Activated T-helper 1 cell treated with anti-CD3 and anti-CD28 coated beads, Interleukin-12 subunit alpha, Interleukin-12 subunit beta, Interleukin-2, Interleukin-4 antibody, amounts not matched to agents 30 ng/mL and 10 ng/mL and 1 ng/mL, durations not matched to agents 14 hours and 24 hours and 36 hours (primary cell): ENCODE measurements around the gene BGN. TPM values are rescaled to one million over a fixed set of nuclear protein-coding genes. Genes with fewer than 3 reads are reported as not detected.

ENCODE experiments used
- DNase-seq: peaks from one replicate; pipeline ENCODE4 v3.0.0; 2021; ENCODE audit warnings: low spot score
- H3K27ac Mint-ChIP-seq: one replicate; pipeline ENCODE4 v1.8.0; 2021; ENCODE audit warnings: mild to moderate bottlenecking, mixed read lengths
- H3K27me3 Mint-ChIP-seq: one replicate; pipeline ENCODE4 v1.8.0; 2022; ENCODE audit warnings: mild to moderate bottlenecking, moderate library complexity, mixed read lengths; ENCODE audit not compliant: insufficient read depth
- H3K36me3 Mint-ChIP-seq: one replicate; pipeline ENCODE4 v1.8.0; 2021; ENCODE audit warnings: low read depth, mixed read lengths
- H3K4me1 Mint-ChIP-seq: one replicate; pipeline ENCODE4 v1.8.0; 2021; ENCODE audit warnings: low read depth, mixed read lengths
- H3K4me3 Mint-ChIP-seq: one replicate; pipeline ENCODE4 v1.8.0; 2021; ENCODE audit warnings: mild to moderate bottlenecking, moderate library complexity, mixed read lengths
- H3K9me3 Mint-ChIP-seq: one replicate; pipeline ENCODE4 v1.8.0; 2021; ENCODE audit warnings: mixed read lengths
- intact Hi-C: fragments of 100-400 bp; cut with micrococcal nuclease; formaldehyde crosslinking; loops from one replicate; pipeline ENCODE4 v1.15.1; 2024
- total RNA-seq: library from RNA; stranded (reverse); gene quantifications from 2 replicates; pipeline ENCODE4 v1.2.3, GENCODE V29; 2022

The BGN gene
- total RNA-seq, 1 donor from 2014 or later, result not detected

DNA sequence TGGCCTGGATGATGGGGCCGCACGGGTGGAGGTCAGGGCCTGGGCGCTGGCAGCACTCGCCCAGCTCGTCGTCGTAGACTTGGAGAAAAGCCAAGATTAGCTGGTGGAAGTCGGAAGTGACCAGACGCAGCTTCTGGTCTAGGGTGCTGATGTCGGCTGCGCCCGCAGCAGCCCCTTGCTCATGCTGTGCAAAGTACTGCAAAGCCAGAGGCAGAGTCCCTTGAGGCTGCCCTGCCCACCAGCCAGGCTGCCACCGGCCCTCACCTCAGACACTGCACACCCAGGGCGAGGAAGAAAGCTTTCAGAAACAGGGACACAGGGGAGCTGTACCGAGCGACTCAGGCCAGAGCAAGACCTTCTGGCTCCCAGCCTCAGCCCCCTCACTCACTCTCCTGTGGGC lies 39.2 kb upstream of the BGN start:
- no peak for DNase-seq
- no peaks in the 10 kb centered on the region for H3K4me1 Mint-ChIP-seq
- peaks cover 11% of the 10 kb centered on the region for H3K36me3 Mint-ChIP-seq
- intact Hi-C loops, result no loop called here
- H3K27me3 Mint-ChIP-seq, result no peaks in the 10 kb centered on the region
- H3K4me3 Mint-ChIP-seq, result no peak overlapping the region
- no peak overlapping the region for H3K27ac Mint-ChIP-seq
- no peaks in the 10 kb centered on the region for H3K9me3 Mint-ChIP-seq

- intact Hi-C loops, result no loop called here
- Mint-ChIP-seq H3K27ac (no peak overlapping the region), H3K4me3 (no peak overlapping the region), H3K9me3 (no peaks in the 10 kb centered on the region), H3K4me1 (no peaks in the 10 kb centered on the region), H3K27me3 (no peaks in the 10 kb centered on the region), H3K36me3 (peaks cover 12% of the 10 kb centered on the region)
- no peak for DNase-seq
Observed at GRCh38 chrX:153456161-153456560, 38.6 kb upstream of the BGN start.

DNA sequence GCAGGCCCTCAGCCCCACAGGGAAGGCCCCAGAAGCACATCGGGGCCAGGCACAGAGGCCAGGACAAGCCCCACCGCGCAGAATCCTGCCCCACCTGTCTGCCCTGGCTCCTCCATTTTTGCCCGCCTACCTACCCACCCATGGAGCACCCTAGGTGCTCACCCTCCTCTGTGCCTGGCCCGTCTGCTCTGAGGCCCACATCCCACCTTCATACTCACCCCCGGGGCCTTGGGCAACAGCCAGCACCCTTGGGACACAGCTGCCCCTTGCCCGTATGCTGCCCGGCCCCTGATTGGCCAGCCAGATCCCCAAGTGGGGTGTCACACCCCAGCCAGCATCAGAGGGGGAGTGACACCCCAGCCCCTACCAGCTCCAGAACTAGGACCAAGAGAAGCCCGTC lies 38.1 kb upstream of the BGN start:
- Mint-ChIP-seq H3K36me3 (peaks cover 15% of the 10 kb centered on the region), H3K27me3 (no peaks in the 10 kb centered on the region), H3K4me1 (no peaks in the 10 kb centered on the region), H3K27ac (no peak overlapping the region), H3K9me3 (no peaks in the 10 kb centered on the region), H3K4me3 (no peak overlapping the region)
- DNase-seq, result no peak
- intact Hi-C loops, result no loop called here

DNA sequence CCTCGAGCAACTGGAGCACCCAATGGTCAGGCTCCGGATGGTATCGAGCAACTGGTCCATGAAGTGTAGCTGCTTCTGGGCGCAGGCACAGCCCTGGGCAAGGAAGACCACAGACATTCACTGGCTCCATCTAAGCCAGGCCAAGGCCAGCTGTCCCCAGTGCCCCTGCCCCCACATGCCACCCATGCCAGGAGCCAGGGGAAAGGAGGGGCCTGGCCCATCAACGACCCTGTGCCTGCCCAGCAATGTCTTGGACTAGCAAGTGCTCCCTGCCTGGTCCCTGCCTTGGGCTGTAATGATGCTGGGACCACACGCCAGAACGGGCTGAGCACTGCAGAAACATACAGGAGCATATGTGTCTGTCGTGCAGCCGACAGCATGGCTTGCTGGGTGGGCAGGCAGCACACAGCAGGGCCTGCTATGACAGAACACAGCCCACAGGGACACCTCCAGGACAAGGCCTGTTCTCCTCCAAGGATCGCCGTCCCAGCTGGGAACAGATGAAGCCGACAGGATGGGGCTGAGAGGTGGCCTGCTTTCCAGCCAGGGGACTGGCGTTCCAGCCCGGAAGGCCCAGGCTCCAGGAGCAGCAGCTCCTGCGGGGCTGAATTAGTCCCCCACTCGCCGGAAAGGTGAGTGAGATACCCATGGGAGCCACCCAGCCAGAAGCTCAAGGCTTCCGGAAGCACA lies 37.5 kb upstream of the BGN start:
- Mint-ChIP-seq H3K36me3 (peaks cover 17% of the 10 kb centered on the region), H3K9me3 (no peaks in the 10 kb centered on the region), H3K27me3 (no peaks in the 10 kb centered on the region), H3K4me1 (no peaks in the 10 kb centered on the region), H3K4me3 (no peak overlapping the region), H3K27ac (no peak overlapping the region)
- DNase-seq, result no peak
- intact Hi-C loops, result no loop called here

DNA sequence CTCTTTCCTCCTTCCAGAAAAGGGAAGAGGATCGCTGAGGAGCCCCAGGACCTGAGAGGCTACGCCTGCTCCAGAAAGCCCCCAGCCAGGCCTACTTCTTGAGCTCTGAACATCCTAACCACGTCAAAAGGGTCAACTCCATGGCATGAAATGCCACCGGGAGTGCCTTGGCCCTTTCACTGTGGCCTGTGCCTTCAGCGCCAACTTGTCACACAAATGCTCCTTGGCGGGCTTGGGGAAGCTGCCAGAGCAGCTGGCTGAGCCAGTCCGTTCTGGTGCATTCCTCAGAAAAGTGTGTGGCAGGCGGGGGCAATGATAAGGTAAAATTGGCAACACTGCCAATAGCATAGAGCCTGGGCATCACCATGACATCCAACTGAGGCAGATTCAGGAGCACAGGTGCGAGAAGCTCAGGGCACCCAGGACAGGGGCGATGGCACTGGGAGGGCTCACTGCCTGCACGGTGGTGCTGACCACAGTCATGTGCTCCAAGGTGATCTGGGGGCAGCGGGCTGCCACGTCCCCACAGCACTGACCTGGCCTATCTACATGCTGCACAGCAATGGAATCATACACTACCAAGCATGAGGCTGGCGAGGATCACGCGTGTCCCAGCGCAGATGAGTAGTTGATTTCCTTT lies 36.8 kb upstream of the BGN start:
- no peaks in the 10 kb centered on the region for H3K9me3 Mint-ChIP-seq
- H3K36me3 Mint-ChIP-seq, result peaks cover 17% of the 10 kb centered on the region
- no peak for DNase-seq
- no peak overlapping the region for H3K27ac Mint-ChIP-seq
- no peaks in the 10 kb centered on the region for H3K27me3 Mint-ChIP-seq
- intact Hi-C loops, result no loop called here
- no peaks in the 10 kb centered on the region for H3K4me1 Mint-ChIP-seq
- H3K4me3 Mint-ChIP-seq, result no peak overlapping the region

DNA sequence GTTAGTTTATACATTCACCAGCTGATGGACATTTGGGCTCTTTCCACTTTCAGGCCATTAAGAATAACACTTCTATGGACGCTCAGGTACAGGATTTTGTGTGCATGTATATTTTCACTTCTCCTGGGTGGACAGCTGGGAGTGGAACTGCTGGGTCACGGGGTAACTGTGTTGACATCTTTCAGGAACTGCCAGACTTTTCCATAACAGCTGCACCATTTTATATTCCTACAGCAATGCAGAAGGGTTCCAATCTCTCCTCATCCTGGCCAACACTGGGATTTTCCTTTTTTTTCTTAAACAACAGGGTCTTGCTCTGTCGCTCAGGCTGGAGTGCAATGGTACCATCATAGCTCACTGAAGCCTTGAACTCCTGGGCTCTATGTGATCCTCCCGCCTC lies 36.3 kb upstream of the BGN start:
- H3K27ac Mint-ChIP-seq, result no peak overlapping the region
- DNase-seq, result no peak
- no peaks in the 10 kb centered on the region for H3K9me3 Mint-ChIP-seq
- no peaks in the 10 kb centered on the region for H3K27me3 Mint-ChIP-seq
- intact Hi-C loops, result no loop called here
- no peak overlapping the region for H3K4me3 Mint-ChIP-seq
- no peaks in the 10 kb centered on the region for H3K4me1 Mint-ChIP-seq
- H3K36me3 Mint-ChIP-seq, result peaks cover 17% of the 10 kb centered on the region

- H3K27me3 Mint-ChIP-seq, result no peaks in the 10 kb centered on the region
Observed at GRCh38 chrX:153459986-153460385, 34.8 kb upstream of the BGN start.

GRCh38 chrX:153460826-153461225 lies 34.0 kb upstream of the BGN start:
- intact Hi-C loops, result loop anchor here (1.0 to 2.0 kb wide), 2 partner anchors 46 to 56 kb away; partner anchors contain the start of gene ATP2B3
- no peak overlapping the region for H3K27ac Mint-ChIP-seq
- H3K4me1 Mint-ChIP-seq, result no peaks in the 10 kb centered on the region
- H3K27me3 Mint-ChIP-seq, result no peaks in the 10 kb centered on the region
- no peak for DNase-seq
- H3K36me3 Mint-ChIP-seq, result peaks cover 17% of the 10 kb centered on the region
- H3K9me3 Mint-ChIP-seq, result no peaks in the 10 kb centered on the region
- H3K4me3 Mint-ChIP-seq, result no peak overlapping the region

More at GRCh38 chrX:153459986-153460385, 34.8 kb upstream of the BGN start:
- H3K27ac Mint-ChIP-seq, result no peak overlapping the region
- no peaks in the 10 kb centered on the region for H3K9me3 Mint-ChIP-seq
- H3K36me3 Mint-ChIP-seq, result peaks cover 17% of the 10 kb centered on the region
- intact Hi-C loops, result loop anchor here (2.0 kb wide), 1 partner anchor 57 kb away; the partner anchor contains the start of gene ATP2B3
- no peaks in the 10 kb centered on the region for H3K4me1 Mint-ChIP-seq
- no peak overlapping the region for H3K4me3 Mint-ChIP-seq
- DNase-seq, result no peak

DNA sequence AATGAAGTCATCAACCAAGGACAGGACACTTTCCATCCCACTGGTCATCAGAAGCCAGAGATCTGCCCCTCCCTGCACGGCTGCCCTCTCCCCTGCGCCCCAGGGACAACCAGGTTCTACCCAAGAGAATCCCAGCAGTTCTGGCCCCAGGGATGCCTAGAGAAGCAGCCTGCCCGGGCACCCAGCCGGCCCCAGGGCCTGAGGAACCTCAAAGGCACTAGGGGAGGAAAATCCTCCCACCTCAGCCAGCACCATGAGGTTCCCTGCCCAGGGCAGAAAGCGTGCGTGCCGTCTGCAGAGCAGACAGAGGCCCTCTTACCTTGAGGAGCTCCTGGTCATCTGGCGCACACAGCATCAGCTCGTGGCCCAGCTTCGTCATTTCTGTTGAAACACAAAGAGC lies 32.5 kb upstream of the BGN start:
- no peaks in the 10 kb centered on the region for H3K4me1 Mint-ChIP-seq
- intact Hi-C loops, result no loop called here
- no peak overlapping the region for H3K27ac Mint-ChIP-seq
- no peaks in the 10 kb centered on the region for H3K9me3 Mint-ChIP-seq
- H3K4me3 Mint-ChIP-seq, result no peak overlapping the region
- H3K36me3 Mint-ChIP-seq, result peaks cover 19% of the 10 kb centered on the region
- H3K27me3 Mint-ChIP-seq, result no peaks in the 10 kb centered on the region
- no peak for DNase-seq

GRCh38 chrX:153463031-153463430 lies 31.7 kb upstream of the BGN start:
- DNase-seq, result no peak
- Mint-ChIP-seq H3K27me3 (no peaks in the 10 kb centered on the region), H3K36me3 (peaks cover 24% of the 10 kb centered on the region), H3K4me3 (no peak overlapping the region), H3K4me1 (no peaks in the 10 kb centered on the region), H3K27ac (no peak overlapping the region), H3K9me3 (no peaks in the 10 kb centered on the region)
- intact Hi-C loops, result no loop called here

DNA sequence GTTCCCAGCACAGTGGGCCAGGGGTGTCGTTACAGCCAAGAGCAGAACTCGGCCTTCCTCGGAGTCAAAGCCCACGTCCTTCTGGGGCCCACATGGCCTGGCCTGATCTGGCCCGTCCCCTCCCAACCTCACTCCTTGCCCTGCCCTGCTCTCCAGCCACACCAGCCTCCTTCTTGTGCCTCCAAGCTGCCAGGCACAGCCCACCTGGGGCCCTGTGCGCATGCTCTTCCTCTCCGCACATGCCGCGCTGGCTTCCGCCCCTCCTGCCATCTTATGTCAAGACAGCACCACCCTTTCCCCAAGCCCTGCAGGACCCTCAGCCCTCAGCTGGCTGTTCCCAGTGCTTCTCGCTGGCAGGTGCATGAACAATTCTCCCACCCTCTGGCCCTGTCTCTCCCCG lies 31.2 kb upstream of the BGN start:
- H3K36me3 Mint-ChIP-seq, result peaks cover 24% of the 10 kb centered on the region

DNA sequence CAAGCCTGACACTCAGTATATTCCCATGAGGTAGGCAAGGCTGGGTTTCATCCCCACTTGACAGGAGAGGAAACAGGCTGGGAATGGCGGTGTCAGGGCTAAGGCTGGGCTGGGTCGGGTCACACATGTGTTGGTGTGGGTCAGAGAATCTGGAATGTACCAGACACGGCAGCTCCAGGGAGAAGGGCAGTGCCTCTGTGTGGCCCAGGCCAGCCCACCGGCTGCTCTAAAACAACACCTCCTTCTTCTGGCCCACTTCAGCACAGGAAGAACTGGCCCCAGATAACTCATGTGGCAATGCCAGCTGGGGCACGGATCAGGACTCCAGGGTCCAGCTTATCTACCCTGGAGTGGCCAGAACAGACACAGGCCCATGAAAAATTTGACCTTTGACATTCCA lies 30.7 kb upstream of the BGN start:
- intact Hi-C loops, result no loop called here
- no peaks in the 10 kb centered on the region for H3K4me1 Mint-ChIP-seq

More for the DNA sequence above, 31.2 kb upstream of the BGN start:
- Mint-ChIP-seq H3K9me3 (no peaks in the 10 kb centered on the region), H3K4me1 (no peaks in the 10 kb centered on the region), H3K27ac (no peak overlapping the region), H3K27me3 (no peaks in the 10 kb centered on the region), H3K4me3 (no peak overlapping the region)
- DNase-seq, result no peak
- intact Hi-C loops, result no loop called here

DNA sequence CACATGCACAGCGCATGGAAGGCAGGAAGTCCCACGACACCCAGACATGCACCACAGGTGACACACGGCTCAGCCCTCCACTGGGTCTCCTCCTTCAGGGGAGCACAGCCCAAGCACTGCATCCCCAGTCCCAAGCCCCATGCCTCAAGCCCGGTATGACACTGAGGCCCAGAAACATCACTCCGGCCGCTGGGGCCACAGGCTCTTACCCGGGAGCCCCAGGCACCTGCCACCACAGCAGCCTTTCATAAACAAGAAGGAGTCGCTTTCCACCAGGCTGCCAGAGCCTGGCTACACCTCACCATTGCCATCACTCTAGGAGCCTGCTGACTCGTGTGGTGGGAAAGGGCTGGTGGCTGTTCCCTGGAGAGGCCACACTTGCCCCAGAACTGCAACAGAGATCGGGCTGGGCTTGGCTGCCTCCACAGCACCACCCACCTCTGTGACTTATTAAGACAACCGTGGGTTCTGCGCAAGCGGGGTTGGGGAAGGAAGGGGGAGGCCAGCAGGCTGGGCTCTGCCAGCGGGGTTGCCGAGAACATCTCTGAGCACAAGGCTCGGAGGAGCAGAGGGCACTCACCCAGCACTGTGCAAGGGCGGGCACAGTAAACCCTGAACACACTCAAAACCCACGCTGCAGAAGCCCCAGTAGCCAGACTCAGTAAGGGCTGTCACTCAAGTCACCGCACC lies 28.9 kb upstream of the BGN start:
- DNase-seq, result no peak
- peaks cover 14% of the 10 kb centered on the region for H3K36me3 Mint-ChIP-seq
- no peaks in the 10 kb centered on the region for H3K4me1 Mint-ChIP-seq
- no peaks in the 10 kb centered on the region for H3K27me3 Mint-ChIP-seq
- H3K9me3 Mint-ChIP-seq, result no peaks in the 10 kb centered on the region
- intact Hi-C loops, result no loop called here
- no peak overlapping the region for H3K4me3 Mint-ChIP-seq
- H3K27ac Mint-ChIP-seq, result no peak overlapping the region

More for the DNA sequence above, 30.7 kb upstream of the BGN start:
- Mint-ChIP-seq H3K27me3 (no peaks in the 10 kb centered on the region), H3K9me3 (no peaks in the 10 kb centered on the region), H3K4me3 (no peak overlapping the region), H3K36me3 (peaks cover 21% of the 10 kb centered on the region), H3K27ac (no peak overlapping the region)
- no peak for DNase-seq
